ENCODE results near the gene PIGR. TPM values are rescaled to one million over a fixed set of nuclear protein-coding genes. Genes with fewer than 3 reads are reported as not detected.

The PIGR gene
- total and polyA plus RNA-seq, 2 of the 8 experiments (the other 6 are each of a cell fraction or from before 2014, with no cell fraction given), result not detected

GRCh38 chr1:206930210-206930798 lies 16.0 kb downstream of the PIGR start (continued):
- TF ChIP-seq RXRA (IDR thresholded peaks at IDR 0.05; ENCODE audit: insufficient read depth, low read depth, low read length) (no peak), POU5F1 (IDR thresholded peaks at IDR 0.05; ENCODE audit: low read depth, low read length) (no peak), GABPA (IDR thresholded peaks at IDR 0.05; ENCODE audit: borderline replicate concordance, insufficient read depth, low read length) (no peak)
